Adrenal gland (tissue), 12 donors: ENCODE data around the gene AQP11. TPM values are rescaled to one million over a fixed set of nuclear protein-coding genes. Genes with fewer than 3 reads are reported as not detected.

ENCODE experiments used
- DNase-seq, 7 donors: peaks; one replicate each; pipeline ENCODE4 v3.0.0-alpha.2; 2019 to 2020
- H3K27ac ChIP-seq, 5 donors: fragments of 200-600 bp; sonication (generic) in 4 of 5; 1 replicate in 3 of 5; 2 replicates in 2 of 5; pipeline versions ENCODE4 v1.5.1 to v1.8.0; 2016 to 2020; ENCODE audit warnings: mild to moderate bottlenecking in 1 of 5
- H3K27me3 ChIP-seq: fragments of 200-600 bp; 2 replicates; pipeline ENCODE4 v1.8.0; 2021
- H3K36me3 ChIP-seq, 2 donors: fragments of 200-600 bp; replicated peaks in 1 of 2; 1 replicate in 1 of 2; 2 replicates in 1 of 2; pipeline versions ENCODE4 v1.5.1 to v1.8.0; 2018 to 2022
- H3K4me1 ChIP-seq, 2 donors: fragments of 200-600 bp; replicated peaks in 1 of 2; 1 replicate in 1 of 2; 2 replicates in 1 of 2; pipeline versions ENCODE4 v1.5.1 to v1.8.0; 2018 to 2021
- H3K4me3 ChIP-seq, 4 donors: fragments of 200-600 bp; sonication (generic) in 3 of 4; one replicate each; pipeline ENCODE4 v1.5.1; 2016 to 2018
- H3K9me3 ChIP-seq, 3 donors: fragments of 200-600 bp; sonication (generic) in 1 of 3; replicated peaks in 1 of 3; 1 replicate in 2 of 3; 2 replicates in 1 of 3; pipeline versions ENCODE4 v1.5.1 to v1.8.0; 2016 to 2021
- CTCF ChIP-seq, 6 experiments: fragments of 450-650 bp in 4 of 6; fragments of 200-600 bp in 2 of 6; sonication (generic) in 1 of 6; IDR thresholded peaks; 1 replicate in 5 of 6; 2 replicates in 1 of 6; pipeline versions ENCODE4 v1.5.1 to v1.8.0; 2016 to 2021; ENCODE audit warnings: antibody characterized with exemption in 6 of 6, mild to moderate bottlenecking in 2 of 6, moderate library complexity in 1 of 6
- POLR2A ChIP-seq, 2 donors: fragments of 450-650 bp; IDR thresholded peaks; one replicate each; pipeline ENCODE4 v1.6.1; 2017; ENCODE audit warnings: antibody characterized with exemption in 2 of 2, mild to moderate bottlenecking in 2 of 2, moderate library complexity in 1 of 2
- WGBS, 4 donors: extraction: QIAGEN DNeasy Blood & Tissue Kit in 2 of 4; methylation state at CpG; one replicate each; pipeline versions ENCODE4 v1.1.5 to v1.1.7; 2013 to 2017; 5-methylcytosine and 5-hydroxymethylcytosine counted together
- intact Hi-C, 2 donors: fragments of 100-400 bp; cut with DNase I; formaldehyde crosslinking; loops; one replicate each; pipeline versions ENCODE4 v1.14.1 to v1.15.0; 2022 to 2023
- polyA plus RNA-seq, 3 donors: library from polyadenylated mRNA; stranded (reverse); fragments of 200-250 nt in 2 of 3; fragments of 350-450 nt in 1 of 3; fragmentation: Illumina TruSeq in 1 of 3; extraction: RNeasy Lipid Tissue Mini Kit (QIAGEN cat#74804) in 1 of 3; gene quantifications; one replicate each; pipeline ENCODE4 v1.2.3, GENCODE V29; 2013 to 2014
- small RNA-seq, 2 donors: library from RNA; depleted of rRNA; stranded (forward); fragments of <200 nt; gene quantifications; one replicate each; pipeline ENCODE3, GENCODE V24; 2016
- total RNA-seq, 9 donors: library from RNA; depleted of rRNA in 4 of 9; stranded (reverse); fragments of >200 nt in 4 of 9; fragments of 120-200 nt in 1 of 9; fragmentation: NEBNext Ultra II Directional in 1 of 9; extraction: Animal tissue kit (Norgen Biotek cat#: 25700) in 1 of 9; gene quantifications; one replicate each; pipeline versions ENCODE4 v1.1.0 to v1.2.4, GENCODE V29; 2013 to 2023
- donor health status: healthy with polysubstance abuse.
- donor health status: Bipolar disorder and iron deficiency.
- donor health status: DM: yes; HTN: yes; CAD: no.
- donor health status: DM: no; HTN: no; CAD: no.
- donor health status: DM: no; HTN: no; CAD: no.
- donor health status: DM: yes; HTN: yes; CAD: no.

The AQP11 gene
- total and polyA plus RNA-seq, 12 donors = 1.9 to 57.1 (median 21.6) TPM

DNA sequence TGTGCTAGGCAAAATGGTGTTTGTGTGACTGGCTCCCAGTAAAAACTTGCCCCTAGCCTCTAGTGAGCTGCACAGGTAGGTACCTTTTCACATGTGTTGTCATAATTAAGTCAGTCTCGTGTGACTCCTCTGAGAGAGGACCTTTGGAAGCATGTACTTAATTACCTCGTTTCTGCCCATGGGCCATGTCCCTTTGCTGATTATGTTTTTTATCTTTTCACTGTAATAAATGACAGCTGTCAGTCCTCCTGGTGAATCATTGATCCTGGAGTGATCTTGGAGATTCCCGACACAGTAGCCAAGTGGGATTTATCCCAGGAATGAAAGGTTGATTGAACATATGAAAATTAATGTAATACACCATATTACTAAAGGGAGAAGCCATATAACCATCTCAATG lies 60.4 kb downstream of the AQP11 start:
- WGBS, 4 donors = 73 to 85% (median 77%) methylated on average over 3 of the region's 3 CpGs
- no peaks in the 10 kb centered on the region for H3K27me3 ChIP-seq
- H3K4me3 ChIP-seq = no peak overlapping the region
- H3K36me3 ChIP-seq = no peaks in the 10 kb centered on the region
- no peak overlapping the region for H3K27ac ChIP-seq
- H3K4me1 ChIP-seq = no peaks in the 10 kb centered on the region
- DNase-seq = no peak
- intact Hi-C loops = no loop called here
- TF ChIP-seq CTCF (IDR thresholded peaks at IDR 0.05) (no peak), POLR2A (IDR thresholded peaks at IDR 0.05) (no peak)
- no peaks in the 10 kb centered on the region for H3K9me3 ChIP-seq

DNA sequence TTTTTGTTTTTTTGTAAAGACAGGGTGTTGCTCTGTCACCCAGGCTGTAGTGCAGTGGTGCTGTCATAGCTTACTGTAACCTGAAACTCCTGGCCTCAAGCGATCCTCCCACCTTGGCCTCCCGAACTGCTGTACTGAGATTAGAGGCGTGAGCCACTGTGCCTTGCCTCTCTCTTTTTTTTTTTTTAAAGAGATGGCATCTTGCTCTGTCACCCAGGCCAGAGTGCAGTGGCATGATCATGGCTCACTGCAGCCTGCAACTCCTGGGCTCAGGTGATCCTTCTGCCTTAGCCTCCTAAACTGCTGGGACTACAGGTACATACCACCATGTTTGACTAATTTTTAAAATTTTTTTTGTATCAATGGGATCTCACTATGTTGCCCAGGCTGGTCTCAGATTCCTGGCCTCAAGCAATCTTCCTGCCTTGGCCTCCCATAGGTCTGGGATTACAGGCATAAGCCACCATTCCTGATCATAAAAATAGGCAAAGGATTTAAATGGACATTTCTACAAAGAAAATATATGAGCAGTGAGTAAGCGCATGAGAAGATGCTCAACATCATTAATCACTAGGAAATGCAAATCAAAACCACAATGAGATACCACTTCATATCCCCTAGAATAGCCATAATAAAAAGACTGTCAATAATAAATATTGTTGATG lies 65.1 kb downstream of the AQP11 start:
- no peaks in the 10 kb centered on the region for H3K36me3 ChIP-seq
- H3K4me3 ChIP-seq = no peak overlapping the region
- H3K9me3 ChIP-seq = no peaks in the 10 kb centered on the region
- TF ChIP-seq CTCF (IDR thresholded peaks at IDR 0.05) (no peak), POLR2A (IDR thresholded peaks at IDR 0.05) (no peak)
- H3K27ac ChIP-seq = no peak overlapping the region
- no peaks in the 10 kb centered on the region for H3K27me3 ChIP-seq
- intact Hi-C loops = no loop called here
- H3K4me1 ChIP-seq = no peaks in the 10 kb centered on the region
- no peak for DNase-seq
- 85 to 92% (median 91%) methylated on average over 4 of the region's 4 CpGs for WGBS, 4 donors

DNA sequence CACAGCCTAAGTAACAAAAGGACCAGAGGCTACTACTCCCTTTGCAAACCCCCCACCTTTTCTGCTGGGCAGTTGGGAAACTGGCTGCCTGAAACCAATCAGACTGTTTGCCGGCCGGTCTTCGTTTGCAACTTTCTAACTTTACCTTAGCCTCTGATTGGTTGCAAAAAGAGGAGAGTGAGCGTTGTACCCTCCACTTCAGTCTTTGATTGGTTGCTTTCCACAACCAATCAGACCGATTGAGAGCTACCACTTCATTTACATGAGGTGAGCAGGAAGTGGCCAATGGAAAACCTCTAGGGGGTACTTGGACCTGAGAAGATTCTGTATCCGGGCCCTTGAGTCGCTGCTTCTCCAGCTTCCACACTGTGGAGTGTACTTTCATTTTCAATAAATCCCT lies 66.6 kb downstream of the AQP11 start:
- H3K4me3 ChIP-seq = no peak overlapping the region
- H3K27ac ChIP-seq = no peak overlapping the region
- WGBS, 4 donors = 80 to 93% (median 92%) methylated on average over 7 of the region's 7 CpGs
- no peaks in the 10 kb centered on the region for H3K4me1 ChIP-seq
- intact Hi-C loops = no loop called here
- no peak for DNase-seq
- TF ChIP-seq CTCF (IDR thresholded peaks at IDR 0.05) (no peak), POLR2A (IDR thresholded peaks at IDR 0.05) (no peak)
- no peaks in the 10 kb centered on the region for H3K27me3 ChIP-seq
- H3K36me3 ChIP-seq = no peaks in the 10 kb centered on the region
- H3K9me3 ChIP-seq = no peaks in the 10 kb centered on the region

GRCh38 chr11:77658213-77659013 lies 68.7 kb downstream of the AQP11 start:
- no peaks in the 10 kb centered on the region for H3K36me3 ChIP-seq
- DNase-seq = no peak
- no peak overlapping the region for H3K4me3 ChIP-seq
- H3K9me3 ChIP-seq = no peaks in the 10 kb centered on the region
- no peaks in the 10 kb centered on the region for H3K4me1 ChIP-seq
- intact Hi-C loops = no loop called here
- H3K27ac ChIP-seq = no peak overlapping the region
- no peak for TF ChIP-seq CTCF (IDR thresholded peaks at IDR 0.05)
- no peak for TF ChIP-seq POLR2A (IDR thresholded peaks at IDR 0.05)
- WGBS, 4 donors = 53 to 85% (median 64%) methylated on average over 4 of the region's 4 CpGs
- H3K27me3 ChIP-seq = no peaks in the 10 kb centered on the region

Small RNA genes lying within 50 kb of the gene (small RNA-seq; reads per million reads assigned to genes)
- 0 reads per million in 2 donors for gene RNU7-59P

Other genes with a start within 250 kb of the AQP11 start
- gene PAK1, start 115.9 kb upstream of the AQP11 start, total RNA-seq = 10 to 100 TPM; 17.2 to 31.5 (median 24.5) TPM
- gene PAK1, start 115.9 kb upstream of the AQP11 start, polyA plus RNA-seq = 10 to 100 TPM; 12.4 to 21.7 (median 14.1) TPM
- gene CLNS1A, start 47.8 kb downstream of the AQP11 start, total RNA-seq = 100 to 1,000 TPM in 7 of 9 donors, 10 to 100 TPM in 2; 43.7 to 263 (median 141) TPM
- gene CLNS1A, start 47.8 kb downstream of the AQP11 start, polyA plus RNA-seq = 100 to 1,000 TPM in 1 of 3 donors, 10 to 100 TPM in 2; 66.4 to 176 (median 72.5) TPM
- 100 to 1,000 TPM in 2 of 9 donors, 10 to 100 TPM in 7; 39.6 to 108 (median 71.7) TPM for gene RSF1, start 230.8 kb downstream of the AQP11 start, total RNA-seq
- 10 to 100 TPM; 12.7 to 82.9 (median 34.0) TPM for gene RSF1, start 230.8 kb downstream of the AQP11 start, polyA plus RNA-seq
- 100 to 1,000 TPM in 7 of 9 donors, 10 to 100 TPM in 2; 85.6 to 339 (median 136) TPM for gene AAMDC, start 231.2 kb downstream of the AQP11 start, total RNA-seq
- 100 to 1,000 TPM; 197 to 581 (median 270) TPM for gene AAMDC, start 231.2 kb downstream of the AQP11 start, polyA plus RNA-seq